Loucy (cell line): ENCODE data around the gene SPAG6.
A peak's percentile ranks its signal among the peaks of the same experiment; 100 is the strongest.

ENCODE experiments used
- H2AFZ ChIP-seq: fragments of 200-600 bp; sonication (generic); 2 replicates; pipeline ENCODE4 v1.6.0; 2016; ENCODE audit warnings: antibody characterized with exemption, mild to moderate bottlenecking, low read length, moderate library complexity
- H3F3A ChIP-seq: fragments of 200-600 bp; 2 replicates; pipeline ENCODE4 v1.6.0; 2016; ENCODE audit warnings: antibody characterized with exemption, low read depth, mild to moderate bottlenecking
- H3K27me3 ChIP-seq: fragments of 200-600 bp; sonication (generic); 2 replicates; pipeline ENCODE4 v1.6.1; 2014; ENCODE audit warnings: low read length, mild to moderate bottlenecking; ENCODE audit not compliant: insufficient read depth, poor library complexity, severe bottlenecking
- H3K36me3 ChIP-seq: fragments of 200-600 bp; sonication (generic); 2 replicates; pipeline ENCODE4 v1.6.1; 2016; ENCODE audit warnings: low read length; ENCODE audit not compliant: insufficient read depth
- H3K4me1 ChIP-seq: fragments of 200-600 bp; sonication (generic); 2 replicates; pipeline ENCODE4 v1.5.1; 2014; ENCODE audit warnings: low read length, mild to moderate bottlenecking; ENCODE audit not compliant: insufficient read depth, poor library complexity, severe bottlenecking
- H3K4me2 ChIP-seq: fragments of 200-600 bp; sonication (generic); 2 replicates; pipeline ENCODE4 v1.6.0; 2014; ENCODE audit warnings: antibody characterized with exemption, low read length, low read depth, mild to moderate bottlenecking; ENCODE audit not compliant: poor library complexity, severe bottlenecking
- H3K4me3 ChIP-seq: fragments of 200-600 bp; sonication (generic); 2 replicates; pipeline ENCODE4 v1.5.1; 2014; ENCODE audit warnings: low read length, mild to moderate bottlenecking, mixed read lengths; ENCODE audit not compliant: poor library complexity, severe bottlenecking
- H3K79me2 ChIP-seq: fragments of 200-600 bp; sonication (generic); 2 replicates; pipeline ENCODE4 v1.6.1; 2014; ENCODE audit warnings: low read length; ENCODE audit not compliant: insufficient read depth
- H3K9ac ChIP-seq: fragments of 200-600 bp; sonication (generic); 2 replicates; pipeline ENCODE4 v1.6.0; 2014; ENCODE audit warnings: mild to moderate bottlenecking, low read depth, low read length, moderate library complexity; ENCODE audit not compliant: poor library complexity, severe bottlenecking
- H3K9me2 ChIP-seq: fragments of 200-600 bp; sonication (generic); replicated peaks from 2 replicates; pipeline ENCODE4 v1.6.1; 2016; ENCODE audit warnings: low read depth, low read length, mixed read lengths
- H3K9me3 ChIP-seq: fragments of 200-600 bp; sonication (generic); 2 replicates; pipeline ENCODE4 v1.6.1; 2014; ENCODE audit warnings: mild to moderate bottlenecking, antibody characterized with exemption, low read length, low read depth; ENCODE audit not compliant: insufficient read depth
- H4K20me1 ChIP-seq: fragments of 200-600 bp; sonication (generic); 2 replicates; pipeline ENCODE4 v1.6.0; 2014; ENCODE audit warnings: antibody characterized with exemption, low read length, mild to moderate bottlenecking; ENCODE audit not compliant: insufficient read depth, poor library complexity, severe bottlenecking
- CTCF ChIP-seq: fragments of 200-600 bp; sonication (generic); conservative IDR thresholded peaks from 2 replicates; pipeline ENCODE4 v1.5.1; 2014; ENCODE audit warnings: mild to moderate bottlenecking, antibody characterized with exemption, low read length
- EZH2phosphoT487 ChIP-seq: fragments of 200-600 bp; IDR thresholded peaks from 2 replicates; pipeline ENCODE4 v1.6.1; 2018; ENCODE audit warnings: antibody characterized with exemption, mild to moderate bottlenecking, moderate library complexity, borderline replicate concordance

The SPAG6 gene

DNA sequence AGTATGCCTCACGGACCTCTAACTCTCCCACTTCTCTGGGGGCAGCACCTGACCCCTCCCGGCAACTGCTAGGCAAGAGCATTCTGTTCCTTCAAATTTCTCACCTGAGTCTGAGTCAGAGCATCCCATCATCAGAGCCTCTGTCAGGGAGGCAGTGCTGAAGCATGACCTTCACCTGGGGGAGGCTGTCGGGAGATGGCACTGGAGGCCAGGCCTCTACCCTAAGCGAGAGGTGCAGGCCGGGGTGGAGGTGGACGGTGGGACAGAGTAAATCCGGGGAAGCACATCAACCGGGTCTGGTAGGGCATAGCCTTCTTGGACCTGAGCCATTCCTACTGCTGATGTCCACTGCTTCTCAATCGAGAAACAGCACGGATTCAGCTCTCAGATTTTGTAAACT lies 90.4 kb downstream of the SPAG6 start:
- H3K9ac ChIP-seq = no peak overlapping the region
- H3K4me3 ChIP-seq = peak overlapping the region; percentile 85
- H3K27me3 ChIP-seq = no peaks in the 10 kb centered on the region
- H3K9me3 ChIP-seq = no peaks in the 10 kb centered on the region
- no peak overlapping the region for H2AFZ ChIP-seq
- H3F3A ChIP-seq = peaks cover 6% of the 10 kb centered on the region; the same call in 1 of the 2 replicates
- no peaks in the 10 kb centered on the region for H4K20me1 ChIP-seq
- H3K4me2 ChIP-seq = peak overlapping the region; percentile 64
- no peak for TF ChIP-seq CTCF
- no peak for TF ChIP-seq EZH2phosphoT487
- H3K4me1 ChIP-seq = peaks cover 23% of the 10 kb centered on the region
- H3K79me2 ChIP-seq = peaks cover 33% of the 10 kb centered on the region
- no peaks in the 10 kb centered on the region for H3K9me2 ChIP-seq
- no peaks in the 10 kb centered on the region for H3K36me3 ChIP-seq

GRCh38 chr10:22436526-22436892 lies 91.2 kb downstream of the SPAG6 start:
- H4K20me1 ChIP-seq = no peaks in the 10 kb centered on the region
- peak overlapping the region; percentile 64 for H3K4me2 ChIP-seq
- peaks cover 26% of the 10 kb centered on the region for H3K4me1 ChIP-seq
- TF ChIP-seq CTCF = no peak
- TF ChIP-seq EZH2phosphoT487 = no peak
- H3K9me2 ChIP-seq = no peaks in the 10 kb centered on the region
- H3K9me3 ChIP-seq = no peaks in the 10 kb centered on the region
- peak overlapping the region; percentile 94 for H3K9ac ChIP-seq
- H3K79me2 ChIP-seq = peaks cover 33% of the 10 kb centered on the region
- no peaks in the 10 kb centered on the region for H3K27me3 ChIP-seq
- peaks cover 6% of the 10 kb centered on the region; the same call in 1 of the 2 replicates for H3F3A ChIP-seq
- H2AFZ ChIP-seq = no peak overlapping the region
- H3K4me3 ChIP-seq = peak overlapping the region; percentile 85
- no peaks in the 10 kb centered on the region for H3K36me3 ChIP-seq

DNA sequence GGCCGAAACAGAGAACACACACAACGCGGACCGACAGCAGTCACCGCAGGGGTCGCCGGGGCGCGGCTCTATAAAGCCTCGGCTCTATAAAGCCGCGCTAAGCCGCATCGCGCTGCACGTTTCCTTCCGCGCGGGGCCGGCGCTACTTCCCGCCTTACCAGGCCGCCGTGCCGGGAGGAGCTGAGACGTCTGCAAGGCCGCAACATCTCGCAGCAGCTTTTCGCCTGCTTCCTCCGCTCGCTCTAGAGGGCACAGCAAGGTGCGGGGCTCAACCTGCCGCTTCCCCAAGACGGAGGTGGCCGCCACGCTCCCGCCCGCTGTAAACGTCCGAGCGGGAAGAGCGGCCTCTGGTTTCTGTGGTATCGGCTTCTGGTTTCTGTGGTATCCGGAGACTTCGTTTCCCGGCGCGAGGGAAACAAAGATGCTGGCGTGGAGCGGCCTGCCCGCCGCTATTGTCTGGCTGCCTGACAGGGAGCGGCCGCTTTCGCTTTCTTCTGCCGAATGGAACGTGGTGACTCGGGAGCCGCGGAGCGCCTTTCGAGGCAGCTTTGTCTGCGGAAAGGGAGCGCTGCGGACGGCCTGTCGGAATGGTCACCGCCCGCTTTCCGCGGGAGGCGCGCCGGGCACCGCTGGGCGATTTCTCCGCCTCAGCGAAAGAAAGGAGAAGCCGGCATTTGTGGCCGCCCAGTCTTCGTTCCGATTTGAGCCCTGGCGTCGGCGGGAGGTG lies 91.8 kb downstream of the SPAG6 start:
- TF ChIP-seq CTCF = no peak
- no peak for TF ChIP-seq EZH2phosphoT487
- H3K4me1 ChIP-seq = peaks cover 26% of the 10 kb centered on the region
- no peaks in the 10 kb centered on the region for H4K20me1 ChIP-seq
- H2AFZ ChIP-seq = no peak overlapping the region
- H3K9ac ChIP-seq = peak overlapping the region; percentile 94
- no peaks in the 10 kb centered on the region for H3K36me3 ChIP-seq
- H3K4me2 ChIP-seq = peak overlapping the region; percentile 65
- no peaks in the 10 kb centered on the region for H3K9me3 ChIP-seq
- peak overlapping the region; percentile 85 for H3K4me3 ChIP-seq
- H3K9me2 ChIP-seq = no peaks in the 10 kb centered on the region
- H3K79me2 ChIP-seq = peaks cover 33% of the 10 kb centered on the region
- H3F3A ChIP-seq = peaks cover 6% of the 10 kb centered on the region; the same call in 1 of the 2 replicates
- no peaks in the 10 kb centered on the region for H3K27me3 ChIP-seq
